Endothelial cell of umbilical vein (primary cell): ENCODE data around the gene MMUT. TPM values are rescaled to one million over a fixed set of nuclear protein-coding genes. Genes with fewer than 3 reads are reported as not detected.

Source experiments
- BruUV-seq: library from RNA; stranded (reverse); fragments of 400-500 nt; replicated peaks from 2 replicates; lab custom pipeline; 2021; lab: Mats Ljungman, UMichigan
- CTCF ChIA-PET: fragments of 300-600, 350-600 bp; sonication (Branson Sonifier 250); formaldehyde crosslinking; loops from one replicate; lab custom pipeline; 2021; ENCODE audit warnings: antibody characterized with exemption, inconsistent platforms; lab: Charles Lee
- POLR2A ChIA-PET: fragments of 300-600, 350-600 bp; sonication (Branson Sonifier 250); formaldehyde crosslinking; loops from one replicate; lab custom pipeline; 2021; ENCODE audit warnings: antibody characterized with exemption, inconsistent platforms; lab: Charles Lee
- DNase-seq: peaks from one replicate; pipeline ENCODE4 v3.0.0-alpha.2; 2011; ENCODE audit warnings: low read depth, low spot score
- FAIRE-seq: peaks from 2 replicates; lab custom pipeline; 2011; peaks lifted over from hg19 to GRCh38; lab: Jason Lieb, UNC
- H2AFZ ChIP-seq: 2 replicates; pipeline ENCODE4 v1.6.0; 2012; ENCODE audit warnings: low read depth, low read length, control low read depth, inconsistent platforms
- H3K27ac ChIP-seq: 2 replicates; pipeline ENCODE4 v1.5.1; 2011; ENCODE audit warnings: low read depth, mild to moderate bottlenecking, control low read depth, low read length, moderate library complexity; ENCODE audit not compliant: insufficient read depth
- H3K27me3 ChIP-seq, 2 experiments: 2 replicates each; pipeline versions ENCODE4 v1.6.0 to v1.6.1; 2011; ENCODE audit warnings: low read length in 2 of 2, mixed read lengths in 1 of 2; ENCODE audit not compliant: control insufficient read depth in 2 of 2, insufficient read depth in 2 of 2
- H3K36me3 ChIP-seq, 2 experiments: 2 replicates in 1 of 2; 3 replicates in 1 of 2; pipeline ENCODE4 v1.5.1; 2011; ENCODE audit warnings: low read length in 2 of 2, mild to moderate bottlenecking in 1 of 2, moderate library complexity in 1 of 2; ENCODE audit not compliant: control insufficient read depth in 2 of 2, insufficient read depth in 2 of 2; ENCODE audit errors: extremely low read depth in 1 of 2
- H3K4me1 ChIP-seq: 3 replicates; pipeline ENCODE4 v1.5.1; 2011; ENCODE audit warnings: mild to moderate bottlenecking, low read length; ENCODE audit not compliant: control insufficient read depth, insufficient read depth; ENCODE audit errors: extremely low read depth
- H3K4me2 ChIP-seq: 2 replicates; pipeline ENCODE4 v1.6.1; 2011; ENCODE audit warnings: low read length, control low read depth, mixed read lengths; ENCODE audit not compliant: insufficient read depth
- H3K4me3 ChIP-seq, 3 experiments: fragments of 200-600 bp in 1 of 3; sonication (generic), shearing (Covaris generic) in 1 of 3; replicated peaks in 1 of 3; 2 replicates each; pipeline ENCODE4 v1.5.1; 2011 to 2016; ENCODE audit warnings: control low read depth in 3 of 3, low read length in 3 of 3, mild to moderate bottlenecking in 2 of 3, inconsistent platforms in 1 of 3, low read depth in 1 of 3, moderate library complexity in 1 of 3; ENCODE audit not compliant: insufficient read depth in 1 of 3
- H3K79me2 ChIP-seq: 2 replicates; pipeline ENCODE4 v1.6.0; 2012; ENCODE audit warnings: low read length, inconsistent platforms; ENCODE audit not compliant: control insufficient read depth, insufficient read depth
- H3K9ac ChIP-seq: replicated peaks from 2 replicates; pipeline ENCODE3; 2011; ENCODE audit warnings: low read length, control low read depth; ENCODE audit not compliant: insufficient read depth; ENCODE audit errors: extremely low read depth
- H3K9me1 ChIP-seq: replicated peaks from 3 replicates; pipeline ENCODE4 v1.6.0; 2011; ENCODE audit warnings: mild to moderate bottlenecking, low read length; ENCODE audit not compliant: control insufficient read depth, insufficient read depth; ENCODE audit errors: extremely low read depth
- H3K9me3 ChIP-seq: replicated peaks from 2 replicates; pipeline ENCODE4 v1.5.1; 2012; ENCODE audit warnings: low read length, inconsistent platforms; ENCODE audit not compliant: control insufficient read depth, insufficient read depth
- H4K20me1 ChIP-seq: replicated peaks from 2 replicates; pipeline ENCODE3; 2011; ENCODE audit warnings: mild to moderate bottlenecking, low read length; ENCODE audit not compliant: control insufficient read depth, insufficient read depth; ENCODE audit errors: extremely low read depth
- CTCF ChIP-seq, 2 donors: IDR thresholded peaks; 1 replicate in 1 of 2; 2 replicates in 1 of 2; pipeline ENCODE4 v1.5.1; 2011; ENCODE audit warnings: low read length in 2 of 2, mild to moderate bottlenecking in 2 of 2, moderate library complexity in 2 of 2, control low read depth in 1 of 2, inconsistent platforms in 1 of 2, low read depth in 1 of 2; ENCODE audit not compliant: insufficient read depth in 1 of 2; ENCODE audit errors: extremely low read depth in 1 of 2
- EZH2 ChIP-seq: IDR thresholded peaks from 2 replicates; pipeline ENCODE4 v1.6.1; 2012; ENCODE audit warnings: borderline replicate concordance, low read depth, mild to moderate bottlenecking, moderate library complexity, low read length, inconsistent platforms; ENCODE audit not compliant: severe bottlenecking
- FOS ChIP-seq: IDR thresholded peaks from 2 replicates; pipeline ENCODE4 v1.6.1; 2011; ENCODE audit warnings: mild to moderate bottlenecking, low read length, moderate library complexity, borderline replicate concordance; ENCODE audit not compliant: insufficient read depth
- GATA2 ChIP-seq: IDR thresholded peaks from 2 replicates; pipeline ENCODE4 v1.7.0; 2011; ENCODE audit warnings: low read depth, mild to moderate bottlenecking, moderate library complexity, mixed read lengths, low read length; ENCODE audit not compliant: insufficient read length, insufficient read depth
- JUN ChIP-seq: IDR thresholded peaks from 2 replicates; pipeline ENCODE4 v1.6.1; 2011; ENCODE audit warnings: borderline replicate concordance, low read depth; ENCODE audit not compliant: insufficient read length, insufficient read depth
- MAX ChIP-seq: IDR thresholded peaks from 2 replicates; pipeline ENCODE4 v1.6.1; 2011; ENCODE audit not compliant: insufficient read depth, insufficient read length
- MYC ChIP-seq: IDR thresholded peaks from one replicate; pipeline ENCODE4 v1.6.1; 2011; ENCODE audit warnings: mild to moderate bottlenecking, low read depth, low read length
- POLR2A ChIP-seq: IDR thresholded peaks from 2 replicates; pipeline ENCODE4 v1.6.1; 2012; ENCODE audit warnings: low read depth, mild to moderate bottlenecking, control low read depth, low read length
- POLR2AphosphoS5 ChIP-seq: IDR thresholded peaks from 2 replicates; pipeline ENCODE4 v1.6.1; 2012; ENCODE audit warnings: low read depth, mild to moderate bottlenecking, control low read depth, low read length, moderate library complexity; ENCODE audit not compliant: insufficient read depth
- dilution Hi-C: fragments of 300-500 bp; cut with MboI; formaldehyde crosslinking; loops from one replicate; pipeline ENCODE4 v1.15.0; 2019; ENCODE audit warnings: low sequenced_read_pairs; ENCODE audit not compliant: extremely low pct_ligation_motif_present
- intact Hi-C: fragments of 100-400 bp; cut with micrococcal nuclease; formaldehyde crosslinking; loops from one replicate; pipeline ENCODE4 v1.10.0; 2022
- polyA plus RNA-seq, 4 experiments: library from polyadenylated mRNA; depleted of rRNA in 3 of 4; stranded (reverse) in 3 of 4; unstranded in 1 of 4; fragments of >200 nt; gene quantifications; 2 replicates each; pipeline versions ENCODE4 v1.2.1 to v1.2.3, GENCODE V29; 2011 to 2012; ENCODE audit warnings: missing spikeins in 1 of 4
- total RNA-seq: library from RNA; stranded (reverse); gene quantifications from 2 replicates; pipeline ENCODE4 v1.2.3, GENCODE V29; 2021

MMUT gene
- total and polyA plus RNA-seq, 2 donors (not counting 3 experiments of a cell fraction or from before 2014, with no cell fraction given), result 7.8 to 15.7 TPM

GRCh38 chr6:49468042-49468441 is 5.0 kb upstream of the MMUT start:
- FAIRE-seq (no peak), DNase-seq (no peak)
- ChIA-PET POLR2A (no interaction called here), CTCF (no interaction called here)
- Histone ChIP-seq H3K27me3 (no peaks in the 10 kb centered on the region), H4K20me1 (no peaks in the 10 kb centered on the region), H3K27ac (no peak overlapping the region), H3K9ac (no peak overlapping the region), H2AFZ (no peak overlapping the region), H3K4me3 (no peak overlapping the region), H3K9me1 (no peaks in the 10 kb centered on the region), H3K36me3 (no peaks in the 10 kb centered on the region), H3K4me1 (peaks cover 10% of the 10 kb centered on the region), H3K9me3 (no peaks in the 10 kb centered on the region), H3K4me2 (no peak overlapping the region), H3K79me2 (peaks cover 17% of the 10 kb centered on the region)
- TF ChIP-seq MAX (no peak), GATA2 (no peak), POLR2A (no peak), FOS (no peak), EZH2 (no peak), JUN (no peak), MYC (no peak), POLR2AphosphoS5 (no peak), CTCF (IDR thresholded peaks at IDR 0.05; ENCODE audit: extremely low read depth in 1 of 2, insufficient read depth in 1 of 2, low read depth in 1 of 2, low read length in 2 of 2) (no peak)
- intact Hi-C loops, result no loop called here
- dilution Hi-C loops, result no loop called here
- BruUV-seq, result no TSS peak
